Natural killer cell (primary cell): Measurements from ENCODE around the gene CLECL1. TPM values are rescaled to one million over a fixed set of nuclear protein-coding genes. Genes with fewer than 3 reads are reported as not detected.
"Not testable (repeated sequence)": the region's sequence is repeated elsewhere in the genome, so short reads cannot be mapped to it uniquely, and the experiment has no call there.

Experiments
- ATAC-seq, 3 donors: fragments of 150-1000 bp in 2 of 3; fragments of 200-7000 bp in 1 of 3; cut with Tn5 transposase; 1 replicate in 1 of 3; 2 replicates in 2 of 3; pipeline ENCODE4 v1.10.0; 2021; ENCODE audit warnings: mild to moderate bottlenecking in 2 of 3, moderate library complexity in 2 of 3
- DNase-seq, 2 donors: peaks; one replicate each; pipeline versions ENCODE4 v3.0.0 to v3.0.0-alpha.2; 2013 to 2021; ENCODE audit warnings: mixed read lengths in 1 of 2
- H3K27ac ChIP-seq: one replicate; pipeline ENCODE4 v1.5.1; 2013; ENCODE audit warnings: mild to moderate bottlenecking, low read length
- H3K27me3 ChIP-seq: one replicate; pipeline ENCODE4 v1.6.1; 2013; ENCODE audit warnings: low read length; ENCODE audit not compliant: control insufficient read depth, insufficient read depth
- H3K36me3 ChIP-seq: one replicate; pipeline ENCODE4 v1.6.1; 2013; ENCODE audit warnings: low read length; ENCODE audit not compliant: control insufficient read depth, insufficient read depth
- H3K4me1 ChIP-seq: one replicate; pipeline ENCODE4 v1.6.1; 2013; ENCODE audit warnings: low read length; ENCODE audit not compliant: control insufficient read depth, insufficient read depth
- H3K4me3 ChIP-seq: one replicate; pipeline ENCODE4 v1.5.1; 2013; ENCODE audit warnings: low read length
- H3K9me3 ChIP-seq: one replicate; pipeline ENCODE4 v1.6.1; 2013; ENCODE audit warnings: low read length; ENCODE audit not compliant: control insufficient read depth, insufficient read depth
- H3K27ac Mint-ChIP-seq, 2 donors: one replicate each; pipeline ENCODE4 v1.8.0; 2022; ENCODE audit warnings: mild to moderate bottlenecking in 2 of 2, mixed read lengths in 2 of 2, moderate library complexity in 1 of 2
- H3K27me3 Mint-ChIP-seq, 2 donors: one replicate each; pipeline ENCODE4 v1.8.0; 2022; ENCODE audit warnings: low read depth in 2 of 2, mixed read lengths in 2 of 2
- H3K36me3 Mint-ChIP-seq: one replicate; pipeline ENCODE4 v1.8.0; 2022; ENCODE audit warnings: mixed read lengths
- H3K4me1 Mint-ChIP-seq, 2 donors: one replicate each; pipeline ENCODE4 v1.8.0; 2022; ENCODE audit warnings: mixed read lengths in 2 of 2
- H3K4me3 Mint-ChIP-seq: one replicate; pipeline ENCODE4 v1.8.0; 2022; ENCODE audit warnings: mild to moderate bottlenecking, moderate library complexity, mixed read lengths
- H3K9me3 Mint-ChIP-seq, 2 donors: one replicate each; pipeline ENCODE4 v1.8.0; 2022; ENCODE audit warnings: mixed read lengths in 2 of 2
- CTCF ChIP-seq: fragments of 200-600 bp; IDR thresholded peaks from one replicate; pipeline ENCODE4 v1.8.0; 2022; ENCODE audit warnings: antibody characterized with exemption
- WGBS: methylation state at CpG from one replicate; pipeline ENCODE4 v1.1.7; 2013; ENCODE audit warnings: missing lambda C conversion rate; ENCODE audit not compliant: insufficient coverage; 5-methylcytosine and 5-hydroxymethylcytosine counted together
- intact Hi-C: fragments of 100-400 bp; cut with micrococcal nuclease; formaldehyde crosslinking; loops from one replicate; pipeline ENCODE4 v1.14.2; 2022
- total RNA-seq, 4 donors: library from RNA; stranded (reverse); fragments of 120-200 nt in 1 of 4; gene quantifications; one replicate each; pipeline versions ENCODE4 v1.2.3 to v1.2.4, GENCODE V29; 2013 to 2022

CLECL1 gene
- total RNA-seq, 3 donors from 2014 or later (not counting 1 experiment from before 2014, with no cell fraction given) = 0.64 to 1.5 (median 0.72) TPM

DNA sequence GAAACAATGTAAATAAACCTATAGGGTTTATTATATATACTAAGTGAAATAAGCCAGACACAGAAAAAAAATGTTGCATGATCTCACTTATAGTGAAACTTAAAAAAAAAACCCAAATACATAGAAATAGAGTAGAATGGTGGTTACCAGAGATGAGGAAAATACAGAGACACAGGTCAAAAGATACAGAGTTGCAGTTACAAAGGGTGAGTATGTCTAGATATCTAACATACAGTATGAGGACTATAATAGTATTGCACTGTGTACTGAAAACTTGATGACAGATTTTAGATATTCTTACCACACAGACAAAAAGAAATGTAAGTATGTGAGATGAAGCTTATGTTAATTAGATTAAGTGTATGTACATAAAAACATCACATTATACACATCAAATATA, 35.3 kb downstream of the CLECL1 start:
- Mint-ChIP-seq H3K27me3 (no peaks in the 10 kb centered on the region), H3K4me1 (peaks cover 43 to 45% of the 10 kb centered on the region in 2 donors), H3K9me3 (peaks cover 0 to 6% of the 10 kb centered on the region in 2 donors), H3K27ac (peak overlapping the region; percentile 89 to 92), H3K36me3 (peaks cover 36% of the 10 kb centered on the region), H3K4me3 (no peak overlapping the region)
- no peak for TF ChIP-seq CTCF
- H3K27ac ChIP-seq = no peak overlapping the region
- H3K9me3 ChIP-seq = peaks cover 2% of the 10 kb centered on the region
- no peak overlapping the region for H3K4me3 ChIP-seq
- peaks cover 37% of the 10 kb centered on the region for H3K36me3 ChIP-seq
- intact Hi-C loops = no loop called here
- H3K4me1 ChIP-seq = peaks cover 12% of the 10 kb centered on the region
- no peak for ATAC-seq
- DNase-seq = no peak
- no peaks in the 10 kb centered on the region for H3K27me3 ChIP-seq

GRCh38 chr12:9695661-9696060, 37.2 kb downstream of the CLECL1 start:
- intact Hi-C loops, H3K4me3 Mint-ChIP-seq: not testable (repeated sequence)

DNA sequence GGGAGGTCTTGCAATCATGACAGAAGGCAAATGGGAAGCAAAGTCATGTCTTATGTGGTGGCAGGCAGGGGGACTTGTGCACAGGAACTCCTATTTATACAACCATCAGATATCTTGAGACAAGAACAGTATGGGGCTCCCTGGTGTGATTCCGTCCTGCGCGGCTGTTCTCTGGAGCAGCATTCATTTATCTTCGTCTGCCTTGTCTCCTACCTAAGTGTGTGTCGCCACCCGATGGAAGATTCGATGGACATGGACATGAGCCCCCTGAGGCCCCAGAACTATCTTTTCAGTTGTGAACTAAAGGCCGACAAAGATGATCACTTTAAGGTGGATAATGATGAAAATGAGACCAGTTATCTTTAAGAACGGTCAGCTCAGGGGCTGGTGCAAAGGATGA, 37.7 kb downstream of the CLECL1 start:
- H3K4me3 ChIP-seq, H3K9me3 ChIP-seq, ATAC-seq, H3K4me3 Mint-ChIP-seq, H3K27ac ChIP-seq, H3K4me1 ChIP-seq, H3K9me3 Mint-ChIP-seq, H3K27me3 ChIP-seq, DNase-seq, intact Hi-C loops, H3K27me3 Mint-ChIP-seq: not testable (repeated sequence)
- peaks cover 61% of the 10 kb centered on the region for H3K36me3 ChIP-seq
- peaks cover 32 to 40% of the 10 kb centered on the region in 2 donors for H3K4me1 Mint-ChIP-seq
- H3K36me3 Mint-ChIP-seq = peaks cover 61% of the 10 kb centered on the region
- 96% methylated on average over 9 of the region's 9 CpGs for WGBS
- H3K27ac Mint-ChIP-seq = peak overlapping the region; percentile 59 to 71

More at GRCh38 chr12:9695661-9696060, 37.2 kb downstream of the CLECL1 start:
- H3K4me1 Mint-ChIP-seq = peaks cover 37 to 42% of the 10 kb centered on the region in 2 donors
- not testable (repeated sequence) for DNase-seq, H3K27ac ChIP-seq, H3K4me3 ChIP-seq, H3K4me1 ChIP-seq, H3K27me3 Mint-ChIP-seq, ATAC-seq, H3K9me3 ChIP-seq, H3K27me3 ChIP-seq, H3K9me3 Mint-ChIP-seq
- WGBS = 93% methylated on average over 3 of the region's 3 CpGs
- peak overlapping the region; percentile 59 to 71 for H3K27ac Mint-ChIP-seq
- H3K36me3 Mint-ChIP-seq = peaks cover 55% of the 10 kb centered on the region
- H3K36me3 ChIP-seq = peaks cover 55% of the 10 kb centered on the region

DNA sequence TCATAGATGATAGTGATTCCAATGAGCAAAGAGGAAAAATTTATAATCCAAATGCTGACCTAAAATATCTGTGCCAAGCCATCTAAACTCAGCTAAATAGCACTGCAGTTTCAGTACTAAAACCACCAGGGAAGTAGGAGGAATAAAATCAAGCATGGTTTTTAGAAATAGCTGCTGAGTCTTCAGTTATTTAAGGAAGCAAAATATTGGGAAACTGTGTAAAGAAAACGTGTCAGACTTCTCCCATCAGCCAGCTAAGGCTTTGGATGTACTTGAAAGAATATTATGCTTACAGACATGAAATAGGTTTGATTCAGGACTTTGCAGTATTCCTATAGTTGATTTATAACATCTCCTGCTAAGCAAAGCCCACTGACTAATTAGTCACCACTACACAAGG, 38.7 kb downstream of the CLECL1 start:
- Histone ChIP-seq H3K27ac (no peak overlapping the region), H3K27me3 (no peaks in the 10 kb centered on the region), H3K36me3 (peaks cover 70% of the 10 kb centered on the region), H3K4me1 (no peaks in the 10 kb centered on the region), H3K9me3 (peaks cover 2% of the 10 kb centered on the region), H3K4me3 (no peak overlapping the region)
- Mint-ChIP-seq H3K36me3 (peaks cover 70% of the 10 kb centered on the region), H3K27ac (peak overlapping the region; percentile 59 to 71), H3K4me1 (peaks cover 24 to 34% of the 10 kb centered on the region in 2 donors), H3K9me3 (peaks cover 0 to 12% of the 10 kb centered on the region in 2 donors), H3K27me3 (no peaks in the 10 kb centered on the region), H3K4me3 (no peak overlapping the region)
- DNase-seq (no peak), ATAC-seq (no peak)
- intact Hi-C loops = no loop called here
- no peak for TF ChIP-seq CTCF
- WGBS = 56% methylated on average over 1 of the region's 1 CpG
